DND-41 (cell line): Measurements from ENCODE around the gene FHDC1.

ENCODE experiments used
- ATAC-seq: fragments of 200-7000 bp; cut with Tn5 transposase; 3 replicates; pipeline ENCODE4 v1.9.1; 2021; ENCODE audit warnings: low read depth; ENCODE audit not compliant: insufficient read depth
- DNase-seq: peaks from one replicate; pipeline ENCODE4 v3.0.0-alpha.2; 2020
- H2AFZ ChIP-seq: 2 replicates; pipeline ENCODE4 v1.6.0; 2012; ENCODE audit warnings: low read depth, low read length
- H3K27ac ChIP-seq: 2 replicates; pipeline ENCODE4 v1.5.1; 2012; ENCODE audit warnings: low read length, inconsistent platforms
- H3K27me3 ChIP-seq: fragments of 200-600 bp; sonication (generic); 2 replicates; pipeline ENCODE4 v1.6.0; 2012; ENCODE audit warnings: low read length, mild to moderate bottlenecking, inconsistent platforms; ENCODE audit not compliant: insufficient read depth, poor library complexity
- H3K36me3 ChIP-seq: 2 replicates; pipeline ENCODE4 v1.5.1; 2012; ENCODE audit warnings: low read length, inconsistent platforms; ENCODE audit not compliant: insufficient read depth
- H3K4me1 ChIP-seq: 2 replicates; pipeline ENCODE4 v1.5.1; 2012; ENCODE audit warnings: mild to moderate bottlenecking, low read length; ENCODE audit not compliant: insufficient read depth
- H3K4me2 ChIP-seq: 2 replicates; pipeline ENCODE4 v1.6.0; 2012; ENCODE audit warnings: mild to moderate bottlenecking, moderate library complexity, low read length, inconsistent platforms; ENCODE audit not compliant: insufficient read depth
- H3K4me3 ChIP-seq, 2 experiments: fragments of 200-600 bp in 1 of 2; shearing (Covaris generic) in 1 of 2; 2 replicates each; pipeline ENCODE4 v1.5.1; 2012 to 2016; ENCODE audit warnings: inconsistent platforms in 2 of 2, low read length in 2 of 2, mild to moderate bottlenecking in 2 of 2, low read depth in 1 of 2, moderate library complexity in 1 of 2
- H3K79me2 ChIP-seq: 2 replicates; pipeline ENCODE4 v1.6.0; 2012; ENCODE audit warnings: low read length, inconsistent platforms; ENCODE audit not compliant: insufficient read depth
- H3K9ac ChIP-seq: 2 replicates; pipeline ENCODE4 v1.6.0; 2012; ENCODE audit warnings: low read depth, mild to moderate bottlenecking, inconsistent platforms, low read length, moderate library complexity
- H3K9me3 ChIP-seq: 2 replicates; pipeline ENCODE4 v1.5.1; 2012; ENCODE audit warnings: low read length, moderate library complexity, mild to moderate bottlenecking, inconsistent platforms; ENCODE audit not compliant: insufficient read depth, severe bottlenecking
- H4K20me1 ChIP-seq: 2 replicates; pipeline ENCODE4 v1.6.0; 2012; ENCODE audit warnings: low read length; ENCODE audit not compliant: insufficient read depth
- EZH2 ChIP-seq: IDR thresholded peaks from 3 replicates; pipeline ENCODE4 v1.6.1; 2012; ENCODE audit warnings: borderline replicate concordance, low read depth, mild to moderate bottlenecking, moderate library complexity, low read length, inconsistent platforms; ENCODE audit not compliant: severe bottlenecking
- TF ChIP-seq, protein P1 (sequence below): IDR thresholded peaks from 2 replicates; pipeline ENCODE4 v1.5.1; 2012; ENCODE audit warnings: borderline replicate concordance, low read length, moderate library complexity, mild to moderate bottlenecking; ENCODE audit not compliant: poor library complexity, severe bottlenecking; ENCODE audit errors: extremely low read depth

Gene FHDC1

DNA sequence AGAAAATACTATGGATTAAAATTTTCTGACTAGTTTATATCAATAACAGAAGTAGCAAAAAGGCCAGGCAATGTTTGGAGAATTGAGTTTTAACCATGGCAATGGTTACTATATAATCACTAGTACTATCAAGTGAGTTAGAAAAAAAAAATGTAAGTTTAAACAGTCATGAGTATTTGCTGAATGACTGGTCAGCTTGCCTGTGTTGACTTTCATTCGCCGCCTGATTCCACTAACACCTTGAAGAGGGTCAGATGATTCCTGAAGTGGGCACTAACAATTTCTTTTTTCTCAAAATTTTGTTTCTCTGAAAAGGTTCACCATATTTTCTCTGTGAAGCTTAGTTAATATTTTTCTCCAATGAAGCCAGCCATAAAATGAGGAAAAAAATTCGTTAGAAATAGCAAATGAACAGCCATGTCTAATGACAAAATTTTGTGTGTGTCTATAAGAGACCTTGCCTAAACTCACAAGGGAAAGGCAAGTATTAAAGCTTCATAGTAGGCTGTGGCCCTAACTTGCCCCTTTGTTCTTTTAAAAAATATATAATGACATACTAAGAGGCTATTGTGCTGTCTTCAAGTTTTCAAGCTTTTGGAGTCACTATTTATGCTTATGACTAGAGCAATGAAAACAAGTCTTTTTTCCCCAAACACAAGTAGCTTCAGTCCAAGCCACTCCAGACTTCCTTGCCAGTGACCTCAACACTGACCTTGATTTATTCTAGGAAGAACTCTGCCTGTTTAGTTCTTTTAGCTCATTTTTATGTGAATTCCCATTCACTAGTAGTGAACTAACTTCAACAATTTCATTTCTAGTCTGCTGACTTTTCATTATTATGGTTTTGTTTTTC, 18.4 kb upstream of the FHDC1 start:
- Histone ChIP-seq H3K4me1 (no peaks in the 10 kb centered on the region), H3K4me3 (no peak overlapping the region), H3K9ac (no peak overlapping the region), H2AFZ (no peak overlapping the region), H4K20me1 (no peaks in the 10 kb centered on the region), H3K9me3 (peaks cover 26% of the 10 kb centered on the region), H3K36me3 (no peaks in the 10 kb centered on the region), H3K79me2 (no peaks in the 10 kb centered on the region), H3K27me3 (no peaks in the 10 kb centered on the region), H3K4me2 (no peak overlapping the region), H3K27ac (no peak overlapping the region)
- no peak for DNase-seq
- no peak for ATAC-seq
- TF ChIP-seq, protein P1, sequence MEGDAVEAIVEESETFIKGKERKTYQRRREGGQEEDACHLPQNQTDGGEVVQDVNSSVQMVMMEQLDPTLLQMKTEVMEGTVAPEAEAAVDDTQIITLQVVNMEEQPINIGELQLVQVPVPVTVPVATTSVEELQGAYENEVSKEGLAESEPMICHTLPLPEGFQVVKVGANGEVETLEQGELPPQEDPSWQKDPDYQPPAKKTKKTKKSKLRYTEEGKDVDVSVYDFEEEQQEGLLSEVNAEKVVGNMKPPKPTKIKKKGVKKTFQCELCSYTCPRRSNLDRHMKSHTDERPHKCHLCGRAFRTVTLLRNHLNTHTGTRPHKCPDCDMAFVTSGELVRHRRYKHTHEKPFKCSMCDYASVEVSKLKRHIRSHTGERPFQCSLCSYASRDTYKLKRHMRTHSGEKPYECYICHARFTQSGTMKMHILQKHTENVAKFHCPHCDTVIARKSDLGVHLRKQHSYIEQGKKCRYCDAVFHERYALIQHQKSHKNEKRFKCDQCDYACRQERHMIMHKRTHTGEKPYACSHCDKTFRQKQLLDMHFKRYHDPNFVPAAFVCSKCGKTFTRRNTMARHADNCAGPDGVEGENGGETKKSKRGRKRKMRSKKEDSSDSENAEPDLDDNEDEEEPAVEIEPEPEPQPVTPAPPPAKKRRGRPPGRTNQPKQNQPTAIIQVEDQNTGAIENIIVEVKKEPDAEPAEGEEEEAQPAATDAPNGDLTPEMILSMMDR = no peak
- TF ChIP-seq EZH2 = no peak

DNA sequence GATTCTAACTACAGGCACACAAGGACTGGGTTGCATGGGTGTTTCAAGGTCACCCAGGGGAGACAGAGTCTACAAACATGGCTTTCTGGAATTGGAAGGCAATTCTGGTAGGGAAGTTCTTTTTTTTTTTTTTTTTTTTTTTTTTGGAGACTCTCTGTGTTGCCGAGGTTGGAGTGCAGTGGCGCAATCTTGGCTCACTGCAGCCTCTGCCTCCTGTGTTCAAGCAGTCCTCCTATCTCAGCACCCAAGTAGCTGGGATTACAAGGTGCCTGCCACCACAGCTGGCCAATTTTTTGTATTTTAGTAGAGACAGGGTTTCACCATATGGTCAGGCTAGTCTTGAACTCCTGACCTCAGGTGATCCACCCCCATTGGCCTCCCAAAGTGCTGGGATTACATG, 16.3 kb upstream of the FHDC1 start:
- Histone ChIP-seq H2AFZ (no peak overlapping the region), H3K4me2 (no peak overlapping the region), H3K79me2 (no peaks in the 10 kb centered on the region), H4K20me1 (no peaks in the 10 kb centered on the region), H3K36me3 (no peaks in the 10 kb centered on the region), H3K4me1 (no peaks in the 10 kb centered on the region), H3K27me3 (no peaks in the 10 kb centered on the region), H3K4me3 (no peak overlapping the region), H3K27ac (no peak overlapping the region), H3K9ac (no peak overlapping the region), H3K9me3 (peaks cover 26% of the 10 kb centered on the region)
- TF ChIP-seq, protein P1 = no peak
- TF ChIP-seq EZH2 = no peak
- no peak for ATAC-seq
- no peak for DNase-seq

DNA sequence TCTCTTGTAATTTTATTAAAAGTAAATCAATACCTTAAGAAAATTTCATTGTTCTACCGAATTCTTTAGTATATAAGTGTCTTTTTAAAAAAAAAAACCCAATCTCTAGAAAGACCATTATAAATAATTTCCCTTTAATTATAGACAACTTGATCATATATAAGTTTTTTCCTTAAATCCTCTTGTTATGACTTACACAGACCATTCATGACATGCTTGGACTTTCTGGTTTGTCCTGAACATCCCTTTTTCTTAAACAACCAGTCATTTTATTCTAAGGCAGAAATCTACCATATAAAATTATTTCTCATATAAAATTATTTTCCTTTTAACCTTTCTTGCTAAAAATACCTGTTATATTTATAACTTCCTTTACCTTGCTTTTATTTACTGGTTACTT, 15.4 kb upstream of the FHDC1 start:
- Histone ChIP-seq H3K27ac (no peak overlapping the region), H3K4me2 (no peak overlapping the region), H2AFZ (no peak overlapping the region), H3K9me3 (peaks cover 26% of the 10 kb centered on the region), H3K9ac (no peak overlapping the region), H4K20me1 (no peaks in the 10 kb centered on the region), H3K79me2 (no peaks in the 10 kb centered on the region), H3K27me3 (no peaks in the 10 kb centered on the region), H3K4me3 (no peak overlapping the region), H3K4me1 (no peaks in the 10 kb centered on the region), H3K36me3 (no peaks in the 10 kb centered on the region)
- DNase-seq (no peak), ATAC-seq (no peak)
- TF ChIP-seq, protein P1 = no peak
- no peak for TF ChIP-seq EZH2
